ENCODE results near the gene CGAS. TPM values are rescaled to one million over a fixed set of nuclear protein-coding genes. Genes with fewer than 3 reads are reported as not detected.

Gene CGAS
- polyA plus RNA-seq, 1 donor from 2014 or later, result 0.53 TPM

GRCh38 chr6:73409395-73409794, 42.7 kb downstream of the CGAS start:
- Histone ChIP-seq H2AFZ (ENCODE audit: low read depth, low read length) (no peak overlapping the region), H3K4me3 (ENCODE audit: low read length) (no peak overlapping the region), H3K4me2 (ENCODE audit: low read length) (no peak overlapping the region), H3K9ac (ENCODE audit: low read length) (no peak overlapping the region), H3K9me3 (ENCODE audit: low read length) (no peaks in the 10 kb centered on the region), H3F3A (ENCODE audit: insufficient read depth, low read length, poor library complexity, severe bottlenecking) (no peaks in the 10 kb centered on the region), H4K20me1 (ENCODE audit: insufficient read depth) (no peaks in the 10 kb centered on the region), H3K9me2 (ENCODE audit: insufficient read depth, low read length) (no peaks in the 10 kb centered on the region), H3K36me3 (ENCODE audit: insufficient read depth, low read length) (no peaks in the 10 kb centered on the region), H3K27ac (ENCODE audit: low read length) (no peak overlapping the region), H3K79me2 (replicated peaks; ENCODE audit: insufficient read depth, low read length) (no peaks in the 10 kb centered on the region), H3K27me3 (ENCODE audit: insufficient read depth, low read depth, low read length) (no peaks in the 10 kb centered on the region)
- no peak for TF ChIP-seq CTCF (IDR thresholded peaks at IDR 0.05; ENCODE audit: poor library complexity, severe bottlenecking)
- TF ChIP-seq SMC3 (conservative IDR thresholded peaks at IDR 0.05; ENCODE audit: poor library complexity), result no peak
- no peak for TF ChIP-seq MXI1 (conservative IDR thresholded peaks at IDR 0.05; ENCODE audit: poor library complexity, severe bottlenecking)
- no peak for TF ChIP-seq REST (IDR thresholded peaks at IDR 0.05; ENCODE audit: borderline replicate concordance)
- TF ChIP-seq POLR2AphosphoS5 (IDR thresholded peaks at IDR 0.05), result no peak
- TF ChIP-seq EZH2 (IDR thresholded peaks at IDR 0.05; ENCODE audit: borderline replicate concordance, insufficient read depth, low read length, poor library complexity, severe bottlenecking), result no peak
- no peak for TF ChIP-seq EP300 (conservative IDR thresholded peaks at IDR 0.05; ENCODE audit: poor library complexity, severe bottlenecking)
- TF ChIP-seq TAF1 (IDR thresholded peaks at IDR 0.05; ENCODE audit: low read depth), result no peak
- TF ChIP-seq RAD21 (conservative IDR thresholded peaks at IDR 0.05), result no peak

- Histone ChIP-seq H3K27me3 (ENCODE audit: insufficient read depth, low read depth, low read length) (no peaks in the 10 kb centered on the region), H3K9ac (ENCODE audit: low read length) (no peak overlapping the region), H3F3A (ENCODE audit: insufficient read depth, low read length, poor library complexity, severe bottlenecking) (no peaks in the 10 kb centered on the region), H3K9me2 (ENCODE audit: insufficient read depth, low read length) (no peaks in the 10 kb centered on the region), H4K20me1 (ENCODE audit: insufficient read depth) (no peaks in the 10 kb centered on the region), H3K4me2 (ENCODE audit: low read length) (no peak overlapping the region), H3K27ac (ENCODE audit: low read length) (no peak overlapping the region), H3K9me3 (ENCODE audit: low read length) (no peaks in the 10 kb centered on the region), H2AFZ (ENCODE audit: low read depth, low read length) (no peak overlapping the region), H3K4me3 (ENCODE audit: low read length) (no peak overlapping the region), H3K79me2 (replicated peaks; ENCODE audit: insufficient read depth, low read length) (no peaks in the 10 kb centered on the region), H3K36me3 (ENCODE audit: insufficient read depth, low read length) (no peaks in the 10 kb centered on the region)
- TF ChIP-seq REST (IDR thresholded peaks at IDR 0.05; ENCODE audit: borderline replicate concordance), result no peak
- TF ChIP-seq MXI1 (conservative IDR thresholded peaks at IDR 0.05; ENCODE audit: poor library complexity, severe bottlenecking), result no peak
- TF ChIP-seq EP300 (conservative IDR thresholded peaks at IDR 0.05; ENCODE audit: poor library complexity, severe bottlenecking), result no peak
- TF ChIP-seq CTCF (IDR thresholded peaks at IDR 0.05; ENCODE audit: poor library complexity, severe bottlenecking), result no peak
- TF ChIP-seq TAF1 (IDR thresholded peaks at IDR 0.05; ENCODE audit: low read depth), result no peak
- no peak for TF ChIP-seq POLR2AphosphoS5 (IDR thresholded peaks at IDR 0.05)
- TF ChIP-seq EZH2 (IDR thresholded peaks at IDR 0.05; ENCODE audit: borderline replicate concordance, insufficient read depth, low read length, poor library complexity, severe bottlenecking), result no peak
- TF ChIP-seq RAD21 (conservative IDR thresholded peaks at IDR 0.05), result no peak
- TF ChIP-seq SMC3 (conservative IDR thresholded peaks at IDR 0.05; ENCODE audit: poor library complexity), result no peak
These were observed 51.4 kb downstream of the CGAS start for GRCh38 chr6:73400656-73401055.
